DND-41 (cell line): ENCODE data around the gene ZRANB1.

Source experiments
- EZH2 ChIP-seq: IDR thresholded peaks from 3 replicates; pipeline ENCODE4 v1.6.1; 2012; ENCODE audit warnings: borderline replicate concordance, low read depth, mild to moderate bottlenecking, moderate library complexity, low read length, inconsistent platforms; ENCODE audit not compliant: severe bottlenecking
- TF ChIP-seq, protein P1 (sequence below): IDR thresholded peaks from 2 replicates; pipeline ENCODE4 v1.5.1; 2012; ENCODE audit warnings: borderline replicate concordance, low read length, moderate library complexity, mild to moderate bottlenecking; ENCODE audit not compliant: poor library complexity, severe bottlenecking; ENCODE audit errors: extremely low read depth

DNA sequence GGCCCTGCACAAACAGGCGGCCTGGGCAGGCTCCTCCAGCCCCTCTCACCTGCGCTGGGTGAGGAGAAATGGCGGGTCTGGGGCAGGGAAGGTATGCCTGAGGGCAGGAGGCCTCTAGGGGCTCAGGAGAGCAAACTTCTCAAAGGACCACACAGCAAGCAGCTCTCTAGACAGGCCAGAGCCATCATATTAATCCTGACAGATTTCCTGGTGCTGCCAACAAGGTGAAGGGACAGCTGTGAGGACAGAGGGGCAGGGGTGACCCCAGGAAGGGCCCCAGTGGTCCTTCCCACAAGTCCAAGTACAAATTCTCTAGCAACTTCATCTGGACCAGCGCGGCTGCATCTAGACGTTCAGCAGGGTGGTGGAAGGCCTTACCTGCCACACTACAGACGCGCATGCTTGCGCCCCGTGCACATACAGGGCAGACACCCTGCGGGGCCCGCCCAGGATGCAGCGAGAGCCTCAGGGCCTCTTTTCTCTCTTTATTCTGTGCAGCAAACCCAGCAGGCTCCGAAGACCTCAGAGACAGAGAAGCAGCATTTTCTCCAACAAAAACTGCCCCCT is 62.1 kb downstream of the ZRANB1 start:
- TF ChIP-seq, protein P1, sequence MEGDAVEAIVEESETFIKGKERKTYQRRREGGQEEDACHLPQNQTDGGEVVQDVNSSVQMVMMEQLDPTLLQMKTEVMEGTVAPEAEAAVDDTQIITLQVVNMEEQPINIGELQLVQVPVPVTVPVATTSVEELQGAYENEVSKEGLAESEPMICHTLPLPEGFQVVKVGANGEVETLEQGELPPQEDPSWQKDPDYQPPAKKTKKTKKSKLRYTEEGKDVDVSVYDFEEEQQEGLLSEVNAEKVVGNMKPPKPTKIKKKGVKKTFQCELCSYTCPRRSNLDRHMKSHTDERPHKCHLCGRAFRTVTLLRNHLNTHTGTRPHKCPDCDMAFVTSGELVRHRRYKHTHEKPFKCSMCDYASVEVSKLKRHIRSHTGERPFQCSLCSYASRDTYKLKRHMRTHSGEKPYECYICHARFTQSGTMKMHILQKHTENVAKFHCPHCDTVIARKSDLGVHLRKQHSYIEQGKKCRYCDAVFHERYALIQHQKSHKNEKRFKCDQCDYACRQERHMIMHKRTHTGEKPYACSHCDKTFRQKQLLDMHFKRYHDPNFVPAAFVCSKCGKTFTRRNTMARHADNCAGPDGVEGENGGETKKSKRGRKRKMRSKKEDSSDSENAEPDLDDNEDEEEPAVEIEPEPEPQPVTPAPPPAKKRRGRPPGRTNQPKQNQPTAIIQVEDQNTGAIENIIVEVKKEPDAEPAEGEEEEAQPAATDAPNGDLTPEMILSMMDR: no peak
- no peak for TF ChIP-seq EZH2
